SU-DHL-6 (cell line): ENCODE results near the gene AK9.

Experiments
- EZH2phosphoT487 ChIP-seq: fragments of 200-600 bp; sonication (generic), shearing (Covaris generic); conservative IDR thresholded peaks from 2 replicates; pipeline ENCODE4 v1.6.1; 2018; ENCODE audit warnings: mild to moderate bottlenecking, antibody characterized with exemption, low read length, moderate library complexity, mixed read lengths
- TF ChIP-seq, protein P1 (sequence below): fragments of 200-600 bp; sonication (generic); IDR thresholded peaks from one replicate; pipeline ENCODE4 v1.5.1; 2017; ENCODE audit warnings: antibody characterized with exemption, mild to moderate bottlenecking, low read length, moderate library complexity; ENCODE audit not compliant: insufficient read depth, poor library complexity, severe bottlenecking

DNA sequence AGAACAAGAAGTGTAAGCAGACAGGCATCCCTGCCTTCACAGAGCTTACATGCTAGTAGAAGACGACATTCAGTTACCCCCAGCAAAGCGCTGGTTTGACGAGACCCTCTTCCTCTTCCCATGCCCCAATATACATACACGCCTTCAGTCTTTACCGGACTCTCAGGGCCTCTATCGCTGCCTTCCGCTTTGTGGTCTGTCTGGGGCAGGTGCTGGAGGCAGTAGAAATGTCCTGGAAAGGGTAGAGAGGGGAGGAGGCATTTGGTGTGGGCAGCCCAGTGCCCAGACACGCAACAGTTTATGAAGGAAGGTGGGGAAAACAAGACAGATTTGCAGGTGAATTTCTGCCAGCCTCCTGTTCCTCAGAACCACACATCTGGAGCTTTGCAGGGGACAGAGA is 244.5 kb downstream of the AK9 start:
- TF ChIP-seq, protein P1, sequence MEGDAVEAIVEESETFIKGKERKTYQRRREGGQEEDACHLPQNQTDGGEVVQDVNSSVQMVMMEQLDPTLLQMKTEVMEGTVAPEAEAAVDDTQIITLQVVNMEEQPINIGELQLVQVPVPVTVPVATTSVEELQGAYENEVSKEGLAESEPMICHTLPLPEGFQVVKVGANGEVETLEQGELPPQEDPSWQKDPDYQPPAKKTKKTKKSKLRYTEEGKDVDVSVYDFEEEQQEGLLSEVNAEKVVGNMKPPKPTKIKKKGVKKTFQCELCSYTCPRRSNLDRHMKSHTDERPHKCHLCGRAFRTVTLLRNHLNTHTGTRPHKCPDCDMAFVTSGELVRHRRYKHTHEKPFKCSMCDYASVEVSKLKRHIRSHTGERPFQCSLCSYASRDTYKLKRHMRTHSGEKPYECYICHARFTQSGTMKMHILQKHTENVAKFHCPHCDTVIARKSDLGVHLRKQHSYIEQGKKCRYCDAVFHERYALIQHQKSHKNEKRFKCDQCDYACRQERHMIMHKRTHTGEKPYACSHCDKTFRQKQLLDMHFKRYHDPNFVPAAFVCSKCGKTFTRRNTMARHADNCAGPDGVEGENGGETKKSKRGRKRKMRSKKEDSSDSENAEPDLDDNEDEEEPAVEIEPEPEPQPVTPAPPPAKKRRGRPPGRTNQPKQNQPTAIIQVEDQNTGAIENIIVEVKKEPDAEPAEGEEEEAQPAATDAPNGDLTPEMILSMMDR = no peak
- no peak for TF ChIP-seq EZH2phosphoT487
